K562 (cell line): ENCODE measurements around the gene GMDS. TPM values are rescaled to one million over a fixed set of nuclear protein-coding genes. Genes with fewer than 3 reads are reported as not detected.

Source experiments
- ATAC-seq: fragments of 200-7000 bp; cut with Tn5 transposase; 3 replicates; pipeline ENCODE4 v1.9.1; 2020; ENCODE audit warnings: moderate library complexity
- BruUV-seq: library from RNA; stranded (reverse); fragments of 400-500 nt; replicated peaks from 2 replicates; lab custom pipeline; 2021; lab: Mats Ljungman, UMichigan
- CTCF ChIA-PET: fragments of 300-600 bp; formaldehyde crosslinking; extraction: SDS; loops from one replicate; lab custom pipeline; 2021; ENCODE audit warnings: low intra/inter-chr PET ratio; lab: Yijun Ruan, JAX
- POLR2A ChIA-PET: fragments of 300-600, 350-650 bp; sonication (Branson Sonifier 250); formaldehyde crosslinking; extraction: SDS; loops from one replicate; lab custom pipeline; 2021; ENCODE audit warnings: antibody characterized with exemption, inconsistent platforms; lab: Yijun Ruan, JAX
- DNase-seq, 4 experiments: peaks; one replicate each; pipeline versions ENCODE4 v3.0.0 to v3.0.0-alpha.2; 2011 to 2018; ENCODE audit warnings: low spot score in 3 of 4, mixed read lengths in 3 of 4; ENCODE audit errors: extremely low read depth in 1 of 4
- FAIRE-seq: peaks from 2 replicates; lab custom pipeline; 2011; peaks lifted over from hg19 to GRCh38; lab: Jason Lieb, UNC
- H2AFZ ChIP-seq: 2 replicates; pipeline ENCODE4 v1.6.0; 2011; ENCODE audit warnings: low read depth, low read length, control low read depth, inconsistent platforms
- H3K27ac ChIP-seq: fragments of 200-600 bp; 3 replicates; pipeline ENCODE4 v1.8.0; 2011; ENCODE audit warnings: low read depth, mild to moderate bottlenecking, control low read depth, inconsistent platforms, low read length, moderate library complexity, mixed read lengths; ENCODE audit errors: extremely low read depth
- H3K27me3 ChIP-seq, 2 experiments: fragments of 300-600 bp in 1 of 2; 2 replicates in 1 of 2; 3 replicates in 1 of 2; pipeline versions ENCODE4 v1.6.0 to v1.8.0; 2011; ENCODE audit warnings: inconsistent platforms in 2 of 2, low read length in 2 of 2, mild to moderate bottlenecking in 1 of 2, mixed read lengths in 1 of 2, moderate library complexity in 1 of 2; ENCODE audit not compliant: control insufficient read depth in 2 of 2, insufficient read depth in 2 of 2
- H3K36me3 ChIP-seq: fragments of 300-600 bp; 3 replicates; pipeline ENCODE4 v1.8.0; 2011; ENCODE audit warnings: mild to moderate bottlenecking, low read length, inconsistent platforms; ENCODE audit not compliant: control insufficient read depth, insufficient read depth
- H3K4me1 ChIP-seq, 2 experiments: fragments of 200-600 bp in 1 of 2; replicated peaks in 1 of 2; 2 replicates in 1 of 2; 3 replicates in 1 of 2; pipeline versions ENCODE4 v1.5.1 to v1.8.0; 2011; ENCODE audit warnings: inconsistent platforms in 2 of 2, low read length in 2 of 2, mild to moderate bottlenecking in 1 of 2, mixed read lengths in 1 of 2, moderate library complexity in 1 of 2; ENCODE audit not compliant: control insufficient read depth in 2 of 2, insufficient read depth in 2 of 2
- H3K4me2 ChIP-seq: 2 replicates; pipeline ENCODE4 v1.6.1; 2011; ENCODE audit warnings: low read length, control low read depth, inconsistent platforms, mixed read lengths; ENCODE audit not compliant: insufficient read depth
- H3K4me3 ChIP-seq: fragments of 200-600 bp; sonication (generic), shearing (Covaris generic); 2 replicates; pipeline ENCODE4 v1.5.1; 2016; ENCODE audit warnings: control low read depth, inconsistent platforms
- H3K79me2 ChIP-seq: fragments of 200-600 bp; 3 replicates; pipeline ENCODE4 v1.8.0; 2011; ENCODE audit warnings: low read length, inconsistent platforms; ENCODE audit not compliant: control insufficient read depth, insufficient read depth
- H3K9ac ChIP-seq, 2 experiments: 2 replicates each; pipeline versions ENCODE4 v1.6.0 to v1.6.1; 2011; ENCODE audit warnings: low read depth in 2 of 2, low read length in 2 of 2, control low read depth in 1 of 2, inconsistent platforms in 1 of 2, mild to moderate bottlenecking in 1 of 2, mixed read lengths in 1 of 2; ENCODE audit not compliant: insufficient read depth in 1 of 2
- H3K9me1 ChIP-seq: one replicate; pipeline ENCODE4 v1.6.0; 2011; ENCODE audit warnings: inconsistent platforms, mild to moderate bottlenecking, low read length, moderate library complexity; ENCODE audit not compliant: control insufficient read depth, insufficient read depth
- H3K9me3 ChIP-seq: replicated peaks from 2 replicates; pipeline ENCODE4 v1.5.1; 2011; ENCODE audit warnings: low read depth, low read length, inconsistent platforms; ENCODE audit not compliant: control insufficient read depth, insufficient read depth
- H4K20me1 ChIP-seq: replicated peaks from 2 replicates; pipeline ENCODE4 v1.6.1; 2011; ENCODE audit warnings: low read length, inconsistent platforms, mixed read lengths; ENCODE audit not compliant: control insufficient read depth, insufficient read depth
- BRD9 ChIP-seq: fragments of 450-650 bp; IDR thresholded peaks from 2 replicates; pipeline ENCODE4 v1.6.1; 2018; ENCODE audit warnings: low read depth; ENCODE audit not compliant: partially characterized antibody
- HDAC3 ChIP-seq: fragments of 450-650 bp; IDR thresholded peaks from 2 replicates; pipeline ENCODE4 v1.6.1; 2018; ENCODE audit warnings: borderline replicate concordance, mild to moderate bottlenecking, moderate library complexity; ENCODE audit not compliant: partially characterized antibody
- NCOA6 ChIP-seq: fragments of 450-650 bp; IDR thresholded peaks from 2 replicates; pipeline ENCODE4 v1.6.1; 2017; ENCODE audit warnings: mild to moderate bottlenecking
- WGBS: fragments of 100-300 bp; shearing (Covaris generic); methylation state at CpG from one replicate; pipeline ENCODE4 v1.1.6; 2016; ENCODE audit warnings: low coverage, mixed read lengths; ENCODE audit not compliant: insufficient coverage; ENCODE audit errors: missing lambda C conversion rate; 5-methylcytosine and 5-hydroxymethylcytosine counted together
- in situ Hi-C: fragments of 300-500 bp; cut with MboI; formaldehyde crosslinking; loops from 4 replicates; pipeline ENCODE4 v1.15.0; 2018; ENCODE audit warnings: inconsistent platforms, mixed read lengths
- intact Hi-C: fragments of 100-400 bp; cut with micrococcal nuclease; formaldehyde crosslinking; loops from 2 replicates; pipeline ENCODE4 v1.14.2; 2022
- polyA plus RNA-seq, 8 experiments: library from polyadenylated mRNA; depleted of rRNA in 4 of 8; stranded (reverse) in 5 of 8; unstranded in 3 of 8; fragments of >200 nt; fragmentation: Nextera tagmentation in 2 of 8; fragmentation: Illumina TruSeq in 1 of 8; extraction: Ambion mirVana in 2 of 8; extraction: Trizol in 1 of 8; gene quantifications; 2 replicates each; pipeline versions ENCODE4 v1.2.1 to v1.2.3, GENCODE V29; 2011 to 2014; ENCODE audit warnings: inconsistent platforms in 1 of 8, missing spikeins in 1 of 8
- total RNA-seq, 7 experiments: library from RNA; depleted of rRNA in 6 of 7; stranded (reverse); fragments of >200 nt in 6 of 7; fragmentation: Illumina TruSeq in 2 of 7; extraction: Trizol in 2 of 7; gene quantifications; 2 replicates each; pipeline versions ENCODE4 v1.2.1 to v1.2.3, GENCODE V29; 2011 to 2021; ENCODE audit warnings: low replicate concordance in 1 of 7
- TF ChIP-seq, protein P1 (sequence below), 2 experiments: IDR thresholded peaks in 1 of 2; conservative IDR thresholded peaks in 1 of 2; 2 replicates each; pipeline ENCODE4 v1.6.1; 2016; ENCODE audit warnings: low read depth in 2 of 2, mild to moderate bottlenecking in 1 of 2, missing compliant biosample characterization in 1 of 2, missing genetic modification characterization in 1 of 2, moderate library complexity in 1 of 2
- TF ChIP-seq, protein P2 (sequence below): fragments of 200-800 bp; sonication (Bioruptor generic); IDR thresholded peaks from 2 replicates; pipeline ENCODE4 v1.6.1; 2017; ENCODE audit warnings: missing genetic modification characterization, missing compliant biosample characterization

GMDS gene
- total and polyA plus RNA-seq, 9 of the 15 experiments (the other 6 are each of a cell fraction or from before 2014, with no cell fraction given) = 0.48 to 31.8 (median 13.4) TPM

DNA sequence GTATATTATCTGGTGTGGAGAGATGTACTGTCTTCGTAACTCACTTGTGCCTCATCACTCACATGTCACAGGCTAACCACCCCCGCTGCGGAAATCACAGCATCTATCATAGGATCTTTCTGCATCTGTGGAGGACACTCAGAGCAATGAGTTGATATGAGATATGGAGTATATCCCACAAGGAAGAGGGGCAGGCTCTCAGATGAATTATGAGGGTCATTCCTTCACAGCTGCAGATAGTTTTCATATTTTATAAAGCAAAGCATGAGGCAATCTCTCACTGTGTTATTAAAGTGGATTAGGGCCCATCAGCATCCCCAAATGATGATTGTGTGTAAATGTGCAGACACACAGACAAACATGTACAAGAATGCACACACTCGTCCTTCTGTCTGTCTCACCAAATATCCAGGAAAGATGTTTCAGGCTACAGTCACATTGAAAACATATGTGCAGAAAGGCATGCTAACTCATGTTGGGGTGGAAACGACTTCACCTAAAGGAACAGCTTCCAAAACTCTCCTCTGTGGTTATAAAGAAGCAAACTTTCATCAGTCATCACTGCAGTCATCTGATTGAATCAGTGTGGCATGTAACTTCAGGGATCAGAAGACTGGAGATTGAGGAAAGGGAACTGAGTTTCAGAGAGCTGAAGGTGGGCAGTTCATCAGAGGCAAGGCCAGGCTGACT, 471.0 kb downstream of the GMDS start:
- 20% methylated on average over 5 of the region's 5 CpGs for WGBS
- Histone ChIP-seq H3K27me3 (peaks cover 14 to 25% of the 10 kb centered on the region in 2 experiments; a peak in 4 of 5 replicates), H2AFZ (no peak overlapping the region), H3K79me2 (no peaks in the 10 kb centered on the region), H3K4me3 (no peak overlapping the region), H3K36me3 (no peaks in the 10 kb centered on the region), H3K9me1 (no peaks in the 10 kb centered on the region), H3K4me1 (no peaks in the 10 kb centered on the region), H4K20me1 (0 out of 2 replicates have a peak, but pooled peaks cover 3% of the 10 kb centered on the region), H3K27ac (no peak overlapping the region), H3K4me2 (no peak overlapping the region), H3K9ac (no peak overlapping the region), H3K9me3 (no peaks in the 10 kb centered on the region)
- in situ Hi-C loops = no loop called here
- ATAC-seq = no peak
- no peak for FAIRE-seq
- no TSS peak for BruUV-seq
- CTCF ChIA-PET = no interaction called here
- TF ChIP-seq BRD9 (no peak), NCOA6 (no peak), HDAC3 (no peak)
- TF ChIP-seq, protein P1, sequence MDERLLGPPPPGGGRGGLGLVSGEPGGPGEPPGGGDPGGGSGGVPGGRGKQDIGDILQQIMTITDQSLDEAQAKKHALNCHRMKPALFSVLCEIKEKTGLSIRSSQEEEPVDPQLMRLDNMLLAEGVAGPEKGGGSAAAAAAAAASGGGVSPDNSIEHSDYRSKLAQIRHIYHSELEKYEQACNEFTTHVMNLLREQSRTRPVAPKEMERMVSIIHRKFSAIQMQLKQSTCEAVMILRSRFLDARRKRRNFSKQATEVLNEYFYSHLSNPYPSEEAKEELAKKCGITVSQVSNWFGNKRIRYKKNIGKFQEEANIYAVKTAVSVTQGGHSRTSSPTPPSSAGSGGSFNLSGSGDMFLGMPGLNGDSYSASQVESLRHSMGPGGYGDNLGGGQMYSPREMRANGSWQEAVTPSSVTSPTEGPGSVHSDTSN (CRISPR knock-in tag; IDR thresholded peaks at IDR 0.05; ENCODE audit: low read depth) = no peak
- TF ChIP-seq, protein P1 (tag; conservative IDR thresholded peaks at IDR 0.05; ENCODE audit: low read depth) = peak; percentile 41; the same call in 1 of the 2 replicates
- TF ChIP-seq, protein P2, sequence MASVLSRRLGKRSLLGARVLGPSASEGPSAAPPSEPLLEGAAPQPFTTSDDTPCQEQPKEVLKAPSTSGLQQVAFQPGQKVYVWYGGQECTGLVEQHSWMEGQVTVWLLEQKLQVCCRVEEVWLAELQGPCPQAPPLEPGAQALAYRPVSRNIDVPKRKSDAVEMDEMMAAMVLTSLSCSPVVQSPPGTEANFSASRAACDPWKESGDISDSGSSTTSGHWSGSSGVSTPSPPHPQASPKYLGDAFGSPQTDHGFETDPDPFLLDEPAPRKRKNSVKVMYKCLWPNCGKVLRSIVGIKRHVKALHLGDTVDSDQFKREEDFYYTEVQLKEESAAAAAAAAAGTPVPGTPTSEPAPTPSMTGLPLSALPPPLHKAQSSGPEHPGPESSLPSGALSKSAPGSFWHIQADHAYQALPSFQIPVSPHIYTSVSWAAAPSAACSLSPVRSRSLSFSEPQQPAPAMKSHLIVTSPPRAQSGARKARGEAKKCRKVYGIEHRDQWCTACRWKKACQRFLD (CRISPR knock-in tag) = no peak
- POLR2A ChIA-PET = interaction anchor here (0.7 kb wide), 1 partner anchor 71 kb away, joined by 3 read pairs; no protein-coding TSS in a partner anchor
- intact Hi-C loops = no loop called here
- no peak for DNase-seq
